HUES64 (cell line): ENCODE measurements around the gene BORA. TPM values are rescaled to one million over a fixed set of nuclear protein-coding genes. Genes with fewer than 3 reads are reported as not detected.

ENCODE experiments used
- H3K27ac ChIP-seq: 2 replicates; pipeline ENCODE4 v1.7.0; 2013; ENCODE audit warnings: low read depth, low read length, inconsistent platforms
- H3K27me3 ChIP-seq: 2 replicates; pipeline ENCODE4 v1.6.1; 2013; ENCODE audit warnings: mild to moderate bottlenecking, low read length; ENCODE audit not compliant: insufficient read depth
- H3K36me3 ChIP-seq: 2 replicates; pipeline ENCODE4 v1.6.1; 2013; ENCODE audit warnings: mild to moderate bottlenecking, low read length; ENCODE audit not compliant: insufficient read depth
- H3K4me1 ChIP-seq: 2 replicates; pipeline ENCODE4 v1.6.1; 2013; ENCODE audit warnings: mild to moderate bottlenecking, low read length, moderate library complexity; ENCODE audit not compliant: insufficient read depth
- H3K4me3 ChIP-seq: 2 replicates; pipeline ENCODE4 v1.5.1; 2013; ENCODE audit warnings: mild to moderate bottlenecking, low read length, moderate library complexity
- H3K9ac ChIP-seq: 2 replicates; pipeline ENCODE4 v1.6.1; 2013; ENCODE audit warnings: mild to moderate bottlenecking, low read depth, low read length
- H3K9me3 ChIP-seq: 2 replicates; pipeline ENCODE4 v1.6.1; 2013; ENCODE audit warnings: low read depth, low read length; ENCODE audit not compliant: insufficient read depth
- WGBS: fragments of 150-250, 120-280 bp; methylation state at CpG from one replicate; pipeline ENCODE4 v1.1.7; 2013; ENCODE audit warnings: missing lambda C conversion rate; 5-methylcytosine and 5-hydroxymethylcytosine counted together
- polyA plus RNA-seq, 2 experiments: library from polyadenylated mRNA; stranded (reverse); fragments of 50-300 nt; gene quantifications; one replicate each; pipeline ENCODE4 v1.2.3, GENCODE V29; 2013

The BORA gene
- polyA plus RNA-seq (2013, experiment 1 of 2): 15.9 TPM
- polyA plus RNA-seq (2013, experiment 2 of 2): 20.4 TPM

DNA sequence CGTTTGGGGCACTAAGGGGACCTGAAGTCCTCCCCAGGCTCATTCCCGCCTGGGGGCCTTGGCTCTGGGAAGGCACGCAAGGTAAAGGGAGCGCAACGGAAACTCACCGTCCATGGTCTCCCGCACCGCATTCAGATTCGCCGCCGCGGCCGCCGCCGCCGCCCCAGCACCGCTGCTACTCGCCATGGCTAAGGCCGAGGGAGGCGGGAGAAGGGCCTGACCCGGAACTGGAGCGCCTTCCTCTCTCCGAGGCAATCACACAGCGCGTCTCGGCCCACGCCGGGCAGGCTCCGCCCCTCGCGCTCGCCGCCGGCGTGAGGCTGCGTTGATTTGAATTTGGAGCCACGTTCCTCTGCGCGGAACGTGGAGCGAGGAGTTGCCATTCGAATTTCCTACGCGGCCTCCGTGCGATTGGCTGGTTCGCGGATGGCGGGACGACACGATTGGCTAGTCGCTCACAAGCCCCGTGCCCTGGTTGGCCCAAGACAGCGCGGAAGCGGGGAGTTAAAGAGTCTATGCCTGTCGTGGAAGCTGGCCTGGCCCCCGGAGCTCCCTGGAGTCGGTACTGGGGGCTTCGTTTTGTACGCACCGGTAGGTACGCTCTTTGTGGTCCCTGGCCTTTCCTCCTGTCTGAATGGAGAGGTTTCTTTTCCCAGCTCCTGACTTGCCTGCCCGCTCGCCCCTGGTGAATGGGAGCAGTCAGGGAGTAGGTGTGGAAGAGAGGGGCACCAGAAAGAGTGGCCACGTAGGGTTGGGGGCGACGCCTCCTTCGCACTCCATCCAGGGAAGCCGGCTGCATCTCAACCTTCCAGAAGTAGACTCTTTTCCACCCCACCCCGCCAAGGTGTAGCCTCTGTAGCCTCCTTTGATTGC, at the start of gene BORA, which contains the start of gene MZT1:
Gene BORA, plus strand, starts transcription at position 507 of the 873 bp plus-strand sequence. CDS start 1,018 bp downstream, outside the sequence.
Gene MZT1, minus strand, starts transcription at position 213 of the 873 bp plus-strand sequence. Its CDS starts 27 bp downstream, at position 186.
- H3K4me1 ChIP-seq: peaks cover 8% of the 10 kb centered on the region
- H3K27me3 ChIP-seq: no peaks in the 10 kb centered on the region
- H3K4me3 ChIP-seq: peak within 1 kb of the TSS; percentile 94
- under 1% methylated on average over 71 of the region's 71 CpGs for WGBS
- H3K27ac ChIP-seq: peak within 1 kb of the TSS; percentile 85; the same call in 1 of the 2 replicates
- H3K9me3 ChIP-seq: no peaks in the 10 kb centered on the region
- H3K9ac ChIP-seq: peak within 1 kb of the TSS; percentile 90
- peaks cover 38% of the 10 kb centered on the region for H3K36me3 ChIP-seq

DNA sequence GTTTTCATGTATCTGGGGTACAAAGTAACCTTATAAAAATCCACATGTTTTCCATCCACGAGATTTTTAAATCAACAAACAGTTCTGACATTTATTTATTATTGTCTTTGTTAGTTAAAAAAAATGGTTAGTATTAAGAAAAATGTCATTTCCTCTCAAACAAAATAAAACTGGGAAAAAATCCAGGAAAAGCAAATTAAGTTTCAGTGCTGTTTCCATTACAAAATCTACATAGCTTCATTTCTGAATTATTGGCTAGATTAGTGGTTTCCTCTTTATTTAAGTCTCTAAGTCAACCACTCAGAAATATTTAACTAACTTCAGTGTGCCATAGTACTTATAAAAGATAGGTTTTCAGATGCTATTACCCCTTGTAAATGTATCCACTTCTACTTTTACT, 49.4 kb upstream of the BORA start:
- H3K4me3 ChIP-seq: no peak overlapping the region
- H3K27ac ChIP-seq: no peak overlapping the region
- H3K9me3 ChIP-seq: no peaks in the 10 kb centered on the region
- H3K36me3 ChIP-seq: no peaks in the 10 kb centered on the region
- WGBS: no CpG with 5 or more reads among the region's 1 CpG
- H3K9ac ChIP-seq: no peak overlapping the region
- H3K4me1 ChIP-seq: peaks cover 8% of the 10 kb centered on the region; the same call in 1 of the 2 replicates
- no peaks in the 10 kb centered on the region for H3K27me3 ChIP-seq

DNA sequence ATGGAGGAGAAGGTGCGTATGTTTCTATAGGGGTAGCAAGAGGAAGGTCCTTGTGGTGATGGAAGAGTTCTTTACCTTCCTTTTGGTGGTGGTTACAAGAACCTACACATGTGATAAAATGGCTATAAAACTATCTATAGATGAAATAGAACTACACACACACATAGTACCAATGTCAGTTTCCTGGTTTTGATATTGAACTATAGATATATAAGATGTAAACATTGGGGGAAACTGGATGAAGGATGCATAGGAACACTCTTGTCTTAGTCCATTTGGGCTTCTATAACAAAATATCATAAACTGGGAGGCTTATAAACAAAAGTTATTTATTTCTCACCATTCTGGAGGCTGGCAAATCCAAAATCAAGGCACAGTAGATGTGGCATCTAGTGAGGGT, 47.4 kb upstream of the BORA start:
- Histone ChIP-seq H3K36me3 (no peaks in the 10 kb centered on the region), H3K9ac (no peak overlapping the region), H3K4me1 (peaks cover 8% of the 10 kb centered on the region; the same call in 1 of the 2 replicates), H3K4me3 (no peak overlapping the region), H3K27me3 (no peaks in the 10 kb centered on the region), H3K27ac (no peak overlapping the region), H3K9me3 (no peaks in the 10 kb centered on the region)
- 100% methylated on average over 1 of the region's 1 CpG for WGBS

DNA sequence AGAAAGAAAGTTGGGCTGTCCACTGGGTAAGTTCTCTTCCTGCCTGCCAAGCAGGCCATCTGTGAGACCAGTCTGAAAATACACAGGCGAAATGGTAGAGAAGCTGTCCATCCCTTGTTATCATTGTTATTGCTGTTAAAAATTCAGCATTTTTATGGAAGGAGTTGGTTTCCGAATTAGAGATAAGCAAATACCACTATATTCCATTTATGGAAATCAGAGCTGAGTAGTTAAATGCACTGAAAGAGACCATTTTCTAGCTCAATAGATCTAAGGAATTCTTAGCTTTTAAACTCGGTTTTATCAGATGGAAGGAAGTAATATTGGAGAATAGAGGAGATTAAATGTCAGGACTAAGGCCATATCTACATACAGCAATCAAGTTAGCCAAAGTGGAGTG, 41.0 kb upstream of the BORA start:
- Histone ChIP-seq H3K27me3 (no peaks in the 10 kb centered on the region), H3K36me3 (no peaks in the 10 kb centered on the region), H3K27ac (no peak overlapping the region), H3K4me3 (no peak overlapping the region), H3K9me3 (peaks cover 5% of the 10 kb centered on the region), H3K4me1 (no peaks in the 10 kb centered on the region), H3K9ac (no peak overlapping the region)
- 81% methylated on average over 2 of the region's 3 CpGs for WGBS

DNA sequence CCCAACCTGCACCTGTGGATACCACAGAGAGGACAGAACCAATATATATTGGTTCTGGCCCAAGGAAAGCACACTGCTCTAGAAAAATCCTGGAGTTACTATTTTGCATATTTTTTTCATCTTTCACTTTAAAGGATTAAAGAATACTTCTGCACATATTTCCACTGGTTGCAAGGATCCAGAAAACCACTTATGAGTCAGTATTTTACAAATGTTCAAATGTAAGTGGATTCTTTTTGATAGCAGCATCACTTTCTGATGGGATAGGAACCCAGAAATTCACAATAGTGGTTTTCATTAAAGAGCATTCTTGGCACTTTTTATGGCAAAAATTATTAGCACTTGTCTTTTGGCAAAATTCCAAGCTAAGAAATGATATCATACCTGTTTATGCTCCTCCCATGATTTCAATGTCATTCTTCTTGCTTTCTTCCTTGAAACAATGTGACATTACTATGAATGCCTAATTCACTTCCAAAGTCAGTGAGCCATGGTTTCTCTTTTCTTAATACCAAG, 38.5 kb upstream of the BORA start:
- H3K4me3 ChIP-seq: no peak overlapping the region
- no peaks in the 10 kb centered on the region for H3K27me3 ChIP-seq
- no peak overlapping the region for H3K9ac ChIP-seq
- no peak overlapping the region for H3K27ac ChIP-seq
- H3K36me3 ChIP-seq: no peaks in the 10 kb centered on the region
- H3K9me3 ChIP-seq: peaks cover 26% of the 10 kb centered on the region
- no peaks in the 10 kb centered on the region for H3K4me1 ChIP-seq

DNA sequence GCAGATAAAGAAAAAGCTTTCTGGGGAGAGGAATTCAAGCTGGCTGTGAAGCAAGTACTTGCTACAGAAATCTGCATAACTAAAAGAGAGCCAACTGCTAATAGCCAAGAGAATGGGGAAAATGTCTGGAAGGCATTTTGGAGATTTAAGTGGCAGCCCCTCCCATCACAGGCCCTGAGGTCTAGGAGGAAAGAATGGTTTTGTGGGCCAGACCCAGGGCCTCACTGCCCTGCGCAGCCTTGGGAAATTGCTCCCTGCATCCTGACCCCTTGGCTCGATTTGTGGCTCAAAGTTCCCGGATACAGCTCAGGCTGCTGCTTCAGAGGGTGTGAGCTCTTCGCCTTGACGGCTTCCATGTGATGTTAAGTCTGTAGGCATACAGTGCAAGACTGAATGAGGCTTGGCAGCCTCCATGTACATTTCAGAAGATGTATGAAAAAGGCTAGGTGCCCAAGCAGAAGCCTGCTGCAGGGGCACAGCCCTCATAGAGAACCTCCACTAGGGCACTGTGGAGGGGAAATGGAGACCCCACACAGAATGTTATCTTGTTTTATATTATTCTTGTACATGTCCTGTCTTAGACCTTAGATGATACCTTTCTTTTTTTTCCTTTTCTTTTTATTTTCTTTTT, 34.7 kb upstream of the BORA start:
- Histone ChIP-seq H3K4me1 (no peaks in the 10 kb centered on the region), H3K36me3 (no peaks in the 10 kb centered on the region), H3K27me3 (no peaks in the 10 kb centered on the region), H3K27ac (no peak overlapping the region), H3K9me3 (peaks cover 26% of the 10 kb centered on the region), H3K9ac (no peak overlapping the region), H3K4me3 (no peak overlapping the region)
- WGBS: 57% methylated on average over 5 of the region's 5 CpGs

DNA sequence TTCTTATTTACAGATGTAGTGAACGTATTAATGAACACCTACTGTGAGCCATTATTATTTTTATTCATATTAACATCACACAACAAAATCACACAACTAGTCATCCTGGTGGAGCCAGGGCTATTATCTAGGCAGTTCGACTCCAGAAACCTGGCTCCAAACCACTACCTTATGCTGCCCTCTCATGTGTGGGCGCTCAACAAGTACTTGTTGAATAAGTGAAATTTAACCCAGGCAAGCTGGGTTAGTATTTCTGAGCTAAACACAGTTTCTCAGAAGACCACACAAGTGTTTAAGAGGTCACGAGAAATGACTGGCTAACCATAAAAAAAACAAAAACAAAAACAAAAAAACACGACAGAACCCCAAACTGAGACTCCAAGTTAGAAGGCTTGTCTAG, 33.9 kb upstream of the BORA start:
- H3K9me3 ChIP-seq: peaks cover 26% of the 10 kb centered on the region
- no peak overlapping the region for H3K27ac ChIP-seq
- no peak overlapping the region for H3K4me3 ChIP-seq
- H3K4me1 ChIP-seq: no peaks in the 10 kb centered on the region
- no peaks in the 10 kb centered on the region for H3K36me3 ChIP-seq
- H3K9ac ChIP-seq: no peak overlapping the region
- no peaks in the 10 kb centered on the region for H3K27me3 ChIP-seq
- 95% methylated on average over 4 of the region's 5 CpGs for WGBS

DNA sequence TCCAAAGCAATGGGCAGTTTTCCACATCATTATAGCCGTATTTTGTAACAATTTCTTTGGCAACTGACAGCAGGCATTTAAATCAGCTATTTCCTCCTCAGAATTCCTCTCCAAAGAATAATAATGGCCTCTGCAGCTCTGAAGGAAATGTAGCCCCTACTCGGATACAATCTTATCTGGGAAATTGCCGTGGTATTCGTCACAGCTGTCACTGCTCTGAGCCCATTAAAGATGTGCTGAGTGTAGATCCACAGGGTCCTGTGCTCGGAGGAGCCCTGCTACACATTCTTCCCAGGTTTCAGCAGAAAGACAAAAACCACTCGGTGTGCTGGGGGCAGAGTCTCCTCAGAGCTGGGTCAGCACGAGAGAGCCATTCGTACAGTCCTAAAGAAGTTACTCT, 33.4 kb upstream of the BORA start:
- Histone ChIP-seq H3K9me3 (peaks cover 26% of the 10 kb centered on the region), H3K36me3 (no peaks in the 10 kb centered on the region), H3K4me1 (no peaks in the 10 kb centered on the region), H3K4me3 (no peak overlapping the region), H3K27me3 (no peaks in the 10 kb centered on the region), H3K27ac (no peak overlapping the region), H3K9ac (no peak overlapping the region)
- 95% methylated on average over 8 of the region's 8 CpGs for WGBS

DNA sequence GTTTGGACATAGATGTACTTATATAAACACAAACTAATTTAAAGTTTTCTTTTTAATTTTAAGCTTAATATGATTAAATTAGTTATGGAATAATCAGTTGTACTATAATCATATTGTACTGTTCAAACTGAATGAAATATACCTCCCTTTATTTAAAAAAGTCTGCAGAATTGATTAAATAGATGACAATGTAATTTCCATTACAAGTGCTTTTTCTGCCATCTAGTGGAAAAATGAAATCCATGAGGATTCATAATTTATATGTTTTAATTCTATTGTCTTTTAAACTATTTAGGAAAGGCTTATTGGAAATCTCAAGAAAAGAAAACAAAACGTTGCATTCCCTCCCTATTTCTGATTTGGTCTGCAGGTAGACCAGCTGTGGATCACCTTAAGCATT, 31.1 kb upstream of the BORA start:
- H3K36me3 ChIP-seq: no peaks in the 10 kb centered on the region
- no peak overlapping the region for H3K27ac ChIP-seq
- H3K9me3 ChIP-seq: peaks cover 23% of the 10 kb centered on the region
- no peak overlapping the region for H3K4me3 ChIP-seq
- H3K9ac ChIP-seq: no peak overlapping the region
- H3K27me3 ChIP-seq: no peaks in the 10 kb centered on the region
- H3K4me1 ChIP-seq: no peaks in the 10 kb centered on the region
- WGBS: 88% methylated on average over 1 of the region's 1 CpG

DNA sequence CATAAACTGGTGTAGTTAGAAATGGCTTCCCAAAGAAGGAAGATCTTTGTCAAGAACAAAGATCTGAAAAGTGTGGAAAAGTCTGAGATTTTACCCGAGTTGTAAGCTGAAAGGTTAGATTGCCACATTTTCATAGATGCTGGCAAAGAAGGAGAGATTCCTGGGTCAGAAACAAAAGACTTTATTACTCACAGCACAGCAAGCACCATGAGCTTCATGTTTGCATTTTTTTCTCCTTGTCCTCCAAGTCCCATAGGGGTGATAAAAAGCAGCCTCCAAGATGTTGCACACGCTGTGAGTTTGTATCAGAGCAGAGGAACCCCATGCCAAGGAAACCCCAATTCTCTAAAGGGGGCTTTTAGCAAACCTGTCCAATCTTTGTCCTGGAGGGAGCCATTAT, 29.6 kb upstream of the BORA start:
- Histone ChIP-seq H3K27me3 (no peaks in the 10 kb centered on the region), H3K36me3 (no peaks in the 10 kb centered on the region), H3K9me3 (peaks cover 8% of the 10 kb centered on the region), H3K27ac (no peak overlapping the region), H3K9ac (no peak overlapping the region), H3K4me1 (no peaks in the 10 kb centered on the region), H3K4me3 (no peak overlapping the region)
- WGBS: 94% methylated on average over 2 of the region's 2 CpGs

DNA sequence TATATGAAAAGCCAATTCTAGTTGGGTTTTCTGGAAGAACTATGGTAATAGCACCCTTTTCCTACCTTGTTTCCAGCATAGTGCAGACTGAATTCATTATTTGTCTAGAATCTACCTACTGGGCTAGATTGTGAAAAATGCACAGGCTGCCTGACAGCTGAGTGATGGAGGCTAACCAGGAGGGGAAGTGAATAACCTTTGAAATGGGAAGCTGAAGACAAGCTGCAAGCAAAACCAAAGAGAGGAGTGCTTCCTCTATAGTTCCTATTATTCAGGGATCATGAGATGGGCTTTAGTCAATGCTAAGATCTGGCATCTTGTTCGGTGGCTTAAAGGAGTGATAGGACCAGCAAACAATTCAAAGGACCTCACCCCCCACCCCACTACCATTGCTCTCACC, 27.2 kb upstream of the BORA start:
- Histone ChIP-seq H3K27me3 (no peaks in the 10 kb centered on the region), H3K36me3 (no peaks in the 10 kb centered on the region), H3K4me3 (no peak overlapping the region), H3K9ac (no peak overlapping the region), H3K27ac (no peak overlapping the region), H3K9me3 (no peaks in the 10 kb centered on the region), H3K4me1 (no peaks in the 10 kb centered on the region)
- whole genome bisulfite sequencing: 100% methylated on average over 1 of the region's 1 CpG
